ENCODE measurements around the gene RABGAP1L.

- no peak for TF ChIP-seq EZH2phosphoT487 (conservative IDR thresholded peaks at IDR 0.05; ENCODE audit: low read length)
- TF ChIP-seq CTCF (IDR thresholded peaks at IDR 0.05; ENCODE audit: insufficient read depth, low read length, poor library complexity, severe bottlenecking) = no peak
Measured at GRCh38 chr1:174657893-174658292, 498.6 kb downstream of the RABGAP1L start.
